C4-2B (cell line): ENCODE measurements around the gene TAS2R41.

ENCODE experiments used
- H3K27ac ChIP-seq: fragments of 450-650 bp; 2 replicates; pipeline ENCODE4 v1.5.1; 2017
- CTCF ChIP-seq: fragments of 450-650 bp; conservative IDR thresholded peaks from 2 replicates; pipeline ENCODE4 v1.5.1; 2017; ENCODE audit warnings: mild to moderate bottlenecking
- ZFX ChIP-seq: fragments of 450-650 bp; IDR thresholded peaks from 2 replicates; pipeline ENCODE4 v1.6.1; 2017

TAS2R41 gene

DNA sequence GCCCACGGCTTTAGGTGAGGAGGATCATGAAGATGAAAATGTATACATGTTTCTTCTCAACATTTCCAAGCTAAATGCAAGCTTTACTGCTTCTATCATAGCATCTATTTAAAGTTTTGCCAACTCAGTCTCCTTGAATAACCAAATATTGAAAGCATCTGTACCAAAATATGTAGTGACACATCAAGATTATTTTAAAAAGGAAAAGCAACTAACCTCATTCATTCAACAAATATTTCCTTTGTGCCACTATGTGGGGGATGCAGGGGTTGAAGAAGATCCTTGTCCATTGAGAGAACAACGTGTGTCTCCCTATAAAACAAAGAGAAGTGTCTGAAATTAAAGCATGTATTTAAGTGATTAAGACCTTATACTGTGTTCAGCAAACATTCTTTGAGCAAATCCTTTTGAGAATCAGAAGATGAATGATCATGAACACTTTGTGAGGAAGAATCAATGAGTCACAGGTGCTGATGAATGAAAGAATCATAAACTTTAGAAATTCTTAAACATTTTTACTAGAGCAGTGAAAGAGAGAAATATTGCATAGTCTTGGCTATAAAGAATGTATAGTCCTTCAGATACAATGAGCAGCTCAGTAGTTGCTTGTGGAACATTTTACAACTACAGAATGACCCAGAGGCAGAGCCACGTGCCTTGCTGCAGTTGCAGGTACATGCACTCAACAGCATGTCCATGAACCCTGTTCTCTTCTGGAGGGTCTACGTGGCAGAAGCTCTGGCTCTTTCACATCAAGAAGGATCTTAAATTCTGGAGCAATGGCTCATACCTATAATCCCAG lies 20.5 kb upstream of the TAS2R41 start:
- TF ChIP-seq ZFX (no peak), CTCF (no peak)
- no peak overlapping the region for H3K27ac ChIP-seq

DNA sequence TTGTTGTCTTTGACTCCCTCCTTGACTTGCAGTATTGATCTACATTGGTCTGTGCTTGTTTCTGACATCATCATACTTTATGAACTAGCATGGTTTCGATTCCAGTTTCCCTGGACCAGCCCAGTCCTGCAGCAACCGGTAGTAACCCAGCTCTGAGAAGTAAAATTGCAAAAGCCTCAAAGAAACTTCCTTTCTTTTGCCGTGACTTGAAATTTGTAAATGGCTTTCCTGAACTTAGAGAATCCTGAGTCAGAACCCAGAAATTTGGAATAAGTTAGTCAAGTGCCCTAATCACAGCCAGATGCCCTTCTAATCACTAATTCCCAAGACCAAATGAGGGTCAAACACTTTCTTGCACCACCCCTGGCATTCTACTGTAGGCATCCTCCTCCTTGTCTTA lies 19.4 kb upstream of the TAS2R41 start:
- TF ChIP-seq CTCF (no peak), ZFX (no peak)
- H3K27ac ChIP-seq = no peak overlapping the region

DNA sequence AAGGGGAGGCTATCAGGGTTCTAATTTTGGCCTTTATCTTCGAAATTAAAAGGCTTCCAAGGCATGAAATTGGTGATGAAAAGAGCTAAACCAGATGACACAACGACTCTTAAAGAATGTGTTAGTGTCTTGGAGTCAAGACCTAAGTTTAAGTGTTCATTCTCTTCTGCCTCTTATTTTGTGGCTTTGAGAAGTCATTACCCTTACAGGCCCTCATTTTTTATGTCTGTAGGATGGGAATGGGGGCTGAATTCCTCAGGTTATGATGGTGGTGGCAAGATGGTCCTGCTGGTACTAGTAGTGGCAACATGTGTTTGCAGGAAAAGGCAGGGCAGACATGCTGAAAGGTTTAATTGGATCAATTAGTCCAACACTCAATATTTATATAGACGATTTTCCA lies 19.0 kb upstream of the TAS2R41 start:
- TF ChIP-seq ZFX = no peak
- TF ChIP-seq CTCF = no peak
- no peak overlapping the region for H3K27ac ChIP-seq

DNA sequence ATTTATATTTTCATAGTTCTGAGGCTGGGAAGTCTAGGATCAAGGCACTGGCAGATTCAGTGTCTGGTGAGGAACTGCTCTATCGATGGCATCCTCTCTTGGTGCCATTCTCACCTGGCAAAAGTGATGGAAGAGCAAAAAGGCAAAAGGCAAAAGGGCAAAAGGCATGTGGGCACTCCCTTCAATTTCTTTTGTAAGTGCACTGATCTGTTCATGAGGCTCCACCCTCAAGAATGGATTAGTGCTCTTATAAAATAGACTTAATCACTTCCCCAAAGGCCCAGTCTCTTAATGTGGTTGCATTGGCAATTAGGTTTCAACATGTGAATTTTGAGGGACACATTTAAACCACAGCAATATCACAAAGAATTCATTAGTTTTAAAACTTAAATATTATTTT lies 18.3 kb upstream of the TAS2R41 start:
- H3K27ac ChIP-seq = no peak overlapping the region
- TF ChIP-seq ZFX (no peak), CTCF (no peak)

DNA sequence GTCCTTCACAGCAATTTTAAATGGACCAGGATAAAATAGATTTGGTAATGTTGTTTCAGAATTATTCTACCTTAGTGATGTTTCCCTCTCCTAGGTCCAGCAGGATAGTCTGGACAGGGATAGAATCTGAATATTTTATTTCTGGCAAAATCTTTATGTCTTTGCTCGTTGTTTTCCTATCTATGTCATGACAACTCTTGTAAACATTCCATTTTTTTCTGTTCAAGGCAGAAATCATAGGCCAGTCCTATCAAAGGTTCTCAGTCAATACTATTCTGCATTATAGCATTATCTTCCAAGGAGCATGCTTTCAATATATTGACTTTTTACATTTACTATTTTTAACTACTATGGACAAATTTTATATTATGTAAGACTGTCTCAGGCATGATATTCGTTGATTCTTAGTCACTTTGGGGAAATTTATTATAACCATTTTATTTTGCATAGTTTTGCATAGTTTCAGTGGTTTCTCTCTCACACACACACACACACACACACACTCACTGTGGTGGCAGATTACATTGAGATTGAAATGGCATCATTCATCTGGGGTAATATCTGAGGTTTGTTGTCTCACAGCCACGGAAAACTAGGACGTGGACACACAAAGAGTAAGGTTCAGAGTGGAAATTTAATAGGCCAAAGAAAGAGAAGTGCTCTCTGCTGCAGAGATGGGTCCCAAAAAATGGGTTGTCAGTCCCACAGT lies 17.2 kb upstream of the TAS2R41 start:
- TF ChIP-seq CTCF (no peak), ZFX (no peak)
- no peak overlapping the region for H3K27ac ChIP-seq

GRCh38 chr7:143462045-143462444 lies 15.6 kb upstream of the TAS2R41 start:
- TF ChIP-seq ZFX (no peak), CTCF (no peak)
- no peak overlapping the region for H3K27ac ChIP-seq

GRCh38 chr7:143463556-143463955 lies 14.1 kb upstream of the TAS2R41 start:
- H3K27ac ChIP-seq = no peak overlapping the region
- TF ChIP-seq ZFX (no peak), CTCF (no peak)
